Measurements from ENCODE around the gene XRCC1.

DNA sequence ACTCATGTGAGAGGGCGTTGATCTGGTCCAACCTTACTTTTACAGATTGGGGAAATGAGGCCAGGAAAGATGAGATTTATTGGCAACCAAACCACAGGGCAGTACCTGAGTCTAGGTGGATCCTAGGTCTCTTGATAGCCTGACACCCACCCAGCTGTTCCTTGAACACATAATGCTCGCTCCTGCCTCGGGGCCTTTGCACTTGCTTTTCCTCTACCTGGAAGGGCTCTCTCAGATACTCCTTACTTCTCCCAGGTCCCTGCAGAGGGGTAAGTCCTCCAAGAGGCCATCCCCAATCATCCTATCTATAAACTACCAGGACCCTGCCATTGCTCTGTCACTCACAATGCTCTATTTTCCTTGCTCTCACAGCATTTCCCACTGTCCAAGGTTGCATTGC, 34.9 kb downstream of the XRCC1 start:
- TF ChIP-seq, protein P1, sequence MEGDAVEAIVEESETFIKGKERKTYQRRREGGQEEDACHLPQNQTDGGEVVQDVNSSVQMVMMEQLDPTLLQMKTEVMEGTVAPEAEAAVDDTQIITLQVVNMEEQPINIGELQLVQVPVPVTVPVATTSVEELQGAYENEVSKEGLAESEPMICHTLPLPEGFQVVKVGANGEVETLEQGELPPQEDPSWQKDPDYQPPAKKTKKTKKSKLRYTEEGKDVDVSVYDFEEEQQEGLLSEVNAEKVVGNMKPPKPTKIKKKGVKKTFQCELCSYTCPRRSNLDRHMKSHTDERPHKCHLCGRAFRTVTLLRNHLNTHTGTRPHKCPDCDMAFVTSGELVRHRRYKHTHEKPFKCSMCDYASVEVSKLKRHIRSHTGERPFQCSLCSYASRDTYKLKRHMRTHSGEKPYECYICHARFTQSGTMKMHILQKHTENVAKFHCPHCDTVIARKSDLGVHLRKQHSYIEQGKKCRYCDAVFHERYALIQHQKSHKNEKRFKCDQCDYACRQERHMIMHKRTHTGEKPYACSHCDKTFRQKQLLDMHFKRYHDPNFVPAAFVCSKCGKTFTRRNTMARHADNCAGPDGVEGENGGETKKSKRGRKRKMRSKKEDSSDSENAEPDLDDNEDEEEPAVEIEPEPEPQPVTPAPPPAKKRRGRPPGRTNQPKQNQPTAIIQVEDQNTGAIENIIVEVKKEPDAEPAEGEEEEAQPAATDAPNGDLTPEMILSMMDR (IDR thresholded peaks at IDR 0.05) = no peak
- TF ChIP-seq POLR2AphosphoS5 (IDR thresholded peaks at IDR 0.05) = no peak
